Central memory CD8-positive, alpha-beta T cell (primary cell): Measurements from ENCODE around the gene MREG.
"Not testable (repeated sequence)": the region's sequence is repeated elsewhere in the genome, so short reads cannot be mapped to it uniquely, and the experiment has no call there.

Experiments used
- ATAC-seq: fragments of 150-1000 bp; cut with Tn5 transposase; replicated peaks from 2 replicates; pipeline ENCODE4 v1.10.0; 2022; ENCODE audit warnings: mild to moderate bottlenecking, moderate FRiP score, moderate number of reproducible peaks; ENCODE audit not compliant: poor library complexity, severe bottlenecking; ENCODE audit errors: extremely low read depth
- DNase-seq, 2 donors: peaks; one replicate each; pipeline ENCODE4 v3.0.0; 2021; ENCODE audit warnings: low spot score in 2 of 2
- H3K27ac Mint-ChIP-seq: one replicate; pipeline ENCODE4 v1.8.0; 2022; ENCODE audit warnings: low read depth, mild to moderate bottlenecking, moderate library complexity, mixed read lengths
- H3K27me3 Mint-ChIP-seq: one replicate; pipeline ENCODE4 v1.8.0; 2022; ENCODE audit warnings: mixed read lengths
- H3K36me3 Mint-ChIP-seq: one replicate; pipeline ENCODE4 v1.8.0; 2022; ENCODE audit warnings: mild to moderate bottlenecking, moderate library complexity, mixed read lengths; ENCODE audit not compliant: insufficient read depth
- H3K4me1 Mint-ChIP-seq: one replicate; pipeline ENCODE4 v1.8.0; 2022; ENCODE audit warnings: mixed read lengths
- H3K4me3 Mint-ChIP-seq: one replicate; pipeline ENCODE4 v1.8.0; 2022; ENCODE audit warnings: mild to moderate bottlenecking, moderate library complexity, mixed read lengths
- H3K9me3 Mint-ChIP-seq: one replicate; pipeline ENCODE4 v1.8.0; 2022; ENCODE audit warnings: mixed read lengths

Gene MREG

DNA sequence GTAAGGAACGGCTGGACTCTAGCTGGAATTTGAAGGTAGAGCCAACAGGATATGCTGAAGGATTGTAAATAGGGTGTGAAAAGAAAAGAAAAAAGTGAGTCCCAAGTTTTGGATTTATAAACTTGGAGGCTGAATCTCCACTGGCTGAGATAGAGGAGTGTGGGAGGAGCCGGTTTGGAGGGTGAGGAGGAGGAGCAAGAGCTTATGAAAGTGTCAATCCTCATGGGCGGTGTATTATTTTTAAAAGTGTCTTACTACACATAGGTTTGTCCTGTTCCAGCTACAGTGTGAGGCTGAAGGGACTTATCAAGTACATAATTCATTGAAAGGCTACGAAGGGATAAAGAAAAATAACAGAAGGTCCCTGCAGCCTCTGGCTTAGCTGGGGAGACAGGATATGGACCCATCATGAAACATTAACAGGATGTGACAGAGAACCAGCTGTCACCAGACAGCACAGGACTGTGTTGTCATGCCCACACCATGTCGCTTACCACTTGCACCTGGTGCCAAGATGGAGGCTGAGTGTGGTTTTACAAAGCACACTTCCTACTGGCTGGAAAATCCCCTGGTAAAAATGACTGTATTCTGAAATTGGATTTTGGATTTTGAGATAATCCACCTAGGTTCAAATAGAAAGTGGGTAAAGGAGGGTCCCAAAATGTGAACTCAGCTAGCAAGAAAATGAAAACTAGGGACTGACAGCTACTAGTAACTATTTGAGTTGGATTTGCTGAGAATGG, 2.5 kb upstream of the MREG start:
- peak in 1 of 2 donors; percentile 54 for DNase-seq

DNA sequence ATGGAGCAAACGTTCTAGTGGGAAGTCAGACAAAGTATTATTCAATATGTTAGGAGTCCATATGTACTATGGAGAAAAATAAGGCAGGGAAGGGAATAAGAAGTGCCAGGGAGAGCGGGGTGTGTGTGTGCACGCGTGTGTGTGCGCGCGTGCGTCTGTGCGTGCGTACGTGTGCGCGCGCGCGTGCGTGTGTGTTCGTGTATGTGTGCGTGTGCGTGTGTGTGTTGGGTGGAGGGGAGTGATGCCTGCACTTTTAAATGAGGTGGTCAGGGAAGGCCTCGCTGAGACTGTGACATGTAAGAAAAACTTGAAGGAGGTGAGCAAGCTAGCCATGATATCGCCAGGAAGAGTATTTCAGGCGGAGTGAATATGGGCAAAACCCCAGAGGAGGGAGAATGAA, 1.6 kb upstream of the MREG start:
- no peak for ATAC-seq
- DNase-seq = no peak
- Mint-ChIP-seq H3K27ac (peak overlapping the region; percentile 93), H3K27me3 (no peaks in the 10 kb centered on the region), H3K4me1 (peaks cover 58% of the 10 kb centered on the region), H3K9me3 (no peaks in the 10 kb centered on the region), H3K36me3 (peaks cover 6% of the 10 kb centered on the region), H3K4me3 (peak overlapping the region; percentile 43)

More for the DNA sequence above, 2.5 kb upstream of the MREG start:
- H3K36me3 Mint-ChIP-seq = peaks cover 6% of the 10 kb centered on the region
- H3K27me3 Mint-ChIP-seq = no peaks in the 10 kb centered on the region
- H3K4me3 Mint-ChIP-seq = peak overlapping the region; percentile 43
- peak; percentile 92 for ATAC-seq
- peak overlapping the region; percentile 93 for H3K27ac Mint-ChIP-seq
- H3K4me1 Mint-ChIP-seq = peaks cover 58% of the 10 kb centered on the region
- no peaks in the 10 kb centered on the region for H3K9me3 Mint-ChIP-seq

DNA sequence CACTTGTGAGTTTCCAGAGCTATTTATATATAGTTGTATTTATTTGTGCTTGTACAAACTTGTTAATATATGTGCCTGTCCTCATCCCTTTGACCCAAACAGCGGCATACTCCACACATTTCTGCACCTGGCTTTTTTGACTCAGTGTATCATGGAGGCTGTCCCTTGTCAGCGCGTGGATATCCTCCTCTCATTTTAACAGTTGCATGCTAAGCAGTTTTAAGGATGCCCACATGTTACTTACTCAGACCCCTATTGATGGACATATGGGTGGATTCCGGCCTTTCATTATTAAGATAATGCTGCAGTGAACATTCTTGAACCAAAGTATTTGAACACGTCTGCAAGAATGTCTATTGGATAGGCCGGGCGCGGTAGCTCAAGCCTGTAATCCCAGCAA, 655 bp upstream of the MREG start:
- ATAC-seq = no peak
- peak overlapping the region; percentile 87 for H3K4me3 Mint-ChIP-seq
- H3K36me3 Mint-ChIP-seq = peaks cover 6% of the 10 kb centered on the region
- DNase-seq = no peak
- peaks cover 58% of the 10 kb centered on the region for H3K4me1 Mint-ChIP-seq
- H3K27me3 Mint-ChIP-seq = no peaks in the 10 kb centered on the region
- H3K27ac Mint-ChIP-seq = no peak overlapping the region
- H3K9me3 Mint-ChIP-seq = no peaks in the 10 kb centered on the region

DNA sequence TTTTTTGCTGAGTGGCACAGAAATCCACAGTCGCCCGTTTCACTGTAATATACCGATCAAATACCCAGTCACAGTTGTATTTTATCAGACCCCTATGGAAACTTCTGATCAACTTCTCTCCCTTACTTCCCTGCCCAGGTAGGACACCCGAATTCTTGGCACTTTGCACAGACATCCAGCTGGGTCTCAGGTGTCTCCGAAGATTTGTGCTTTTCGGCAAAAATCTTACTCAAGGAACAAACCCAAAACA, 596 bp downstream of the MREG start:
- no peak for ATAC-seq
- no peaks in the 10 kb centered on the region for H3K27me3 Mint-ChIP-seq

DNA sequence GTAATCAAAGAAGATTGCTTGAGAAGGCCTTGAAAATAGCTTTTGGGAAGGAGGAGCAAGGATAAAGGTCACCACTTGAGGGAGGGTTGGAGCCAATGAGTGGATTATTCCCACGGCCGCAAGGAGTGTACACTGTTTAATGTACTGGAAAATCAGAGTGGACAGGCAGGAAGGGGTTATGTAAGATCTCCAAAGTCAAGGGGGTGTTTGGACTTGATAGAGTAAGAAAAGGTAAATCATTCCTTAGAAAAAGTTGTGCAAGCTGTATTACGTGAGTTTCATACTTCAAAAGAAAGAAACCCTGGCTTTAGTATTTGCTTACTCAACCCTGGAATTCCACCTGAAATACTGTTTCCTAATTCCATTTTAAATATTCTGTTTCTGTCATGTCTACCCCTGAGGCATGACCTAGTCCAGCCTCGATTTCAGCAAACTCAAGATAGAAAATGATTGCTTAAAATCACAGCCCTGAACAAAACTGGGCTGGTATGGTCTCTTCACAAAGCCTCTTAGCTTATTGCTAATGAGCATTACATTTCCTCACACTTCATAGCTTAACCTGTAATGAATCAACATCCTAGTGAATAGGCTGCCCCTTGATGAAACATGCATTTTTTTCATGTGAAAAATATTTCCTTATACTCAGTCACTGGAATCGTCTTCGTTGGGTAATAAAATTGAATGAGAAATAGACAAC, 1.1 kb downstream of the MREG start:
- peak overlapping the region; percentile 87 for H3K4me3 Mint-ChIP-seq
- peaks cover 6% of the 10 kb centered on the region for H3K36me3 Mint-ChIP-seq
- no peaks in the 10 kb centered on the region for H3K9me3 Mint-ChIP-seq
- H3K27ac Mint-ChIP-seq = peak overlapping the region; percentile 80
- peaks cover 56% of the 10 kb centered on the region for H3K4me1 Mint-ChIP-seq
- H3K27me3 Mint-ChIP-seq = no peaks in the 10 kb centered on the region
- no peak for ATAC-seq
- no peak for DNase-seq

More for the DNA sequence above, 596 bp downstream of the MREG start:
- Mint-ChIP-seq H3K9me3 (no peaks in the 10 kb centered on the region), H3K4me3 (peak overlapping the region; percentile 87), H3K4me1 (peaks cover 58% of the 10 kb centered on the region), H3K27ac (peak overlapping the region; percentile 80), H3K36me3 (peaks cover 6% of the 10 kb centered on the region)
- DNase-seq = no peak

DNA sequence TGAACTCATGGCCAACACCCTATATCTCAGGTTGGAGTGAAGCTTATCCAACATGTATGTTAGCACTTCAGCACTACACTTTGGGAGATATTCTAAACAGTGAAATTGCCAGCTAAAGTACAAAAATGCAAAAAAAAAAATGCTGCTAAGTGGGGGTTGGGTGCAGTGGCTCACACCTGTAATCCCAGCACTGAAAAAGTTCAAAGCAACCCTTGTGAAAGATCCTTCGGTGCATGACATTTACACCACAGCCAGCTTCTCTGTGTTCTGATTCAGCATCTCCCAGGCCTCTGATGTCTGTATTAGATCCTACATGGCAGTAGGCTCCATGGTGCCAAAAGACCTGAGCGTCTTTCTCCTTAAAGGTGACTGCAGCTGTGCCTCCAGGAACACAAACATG, 4.1 kb downstream of the MREG start:
- H3K27ac Mint-ChIP-seq, ATAC-seq, DNase-seq, H3K9me3 Mint-ChIP-seq, H3K36me3 Mint-ChIP-seq, H3K4me3 Mint-ChIP-seq, H3K27me3 Mint-ChIP-seq: not testable (repeated sequence)
- H3K4me1 Mint-ChIP-seq = peaks cover 54% of the 10 kb centered on the region

DNA sequence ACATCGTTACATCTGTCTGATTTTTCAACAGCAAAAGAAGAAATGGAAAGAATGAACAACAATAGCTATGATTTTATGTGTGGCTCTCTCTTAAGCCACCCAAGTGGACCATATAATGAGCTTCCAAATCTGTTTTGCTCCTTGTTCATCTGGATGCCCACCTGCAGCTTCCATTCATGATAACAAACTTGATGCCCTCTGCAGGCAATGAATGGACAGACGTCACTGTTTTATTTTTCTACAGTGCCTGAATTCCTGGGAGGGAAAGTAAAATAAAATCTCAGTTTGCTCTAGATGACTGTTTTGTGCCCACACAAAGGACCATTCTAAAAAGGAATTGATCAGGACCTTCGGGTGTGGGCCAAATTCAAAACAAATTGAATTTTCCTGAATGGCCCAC, 5.0 kb downstream of the MREG start:
- ATAC-seq = no peak
- H3K9me3 Mint-ChIP-seq = no peaks in the 10 kb centered on the region
- DNase-seq = no peak
- H3K36me3 Mint-ChIP-seq = peaks cover 2% of the 10 kb centered on the region
- H3K4me1 Mint-ChIP-seq = peaks cover 54% of the 10 kb centered on the region
- H3K27ac Mint-ChIP-seq = no peak overlapping the region
- no peak overlapping the region for H3K4me3 Mint-ChIP-seq
- H3K27me3 Mint-ChIP-seq = no peaks in the 10 kb centered on the region

DNA sequence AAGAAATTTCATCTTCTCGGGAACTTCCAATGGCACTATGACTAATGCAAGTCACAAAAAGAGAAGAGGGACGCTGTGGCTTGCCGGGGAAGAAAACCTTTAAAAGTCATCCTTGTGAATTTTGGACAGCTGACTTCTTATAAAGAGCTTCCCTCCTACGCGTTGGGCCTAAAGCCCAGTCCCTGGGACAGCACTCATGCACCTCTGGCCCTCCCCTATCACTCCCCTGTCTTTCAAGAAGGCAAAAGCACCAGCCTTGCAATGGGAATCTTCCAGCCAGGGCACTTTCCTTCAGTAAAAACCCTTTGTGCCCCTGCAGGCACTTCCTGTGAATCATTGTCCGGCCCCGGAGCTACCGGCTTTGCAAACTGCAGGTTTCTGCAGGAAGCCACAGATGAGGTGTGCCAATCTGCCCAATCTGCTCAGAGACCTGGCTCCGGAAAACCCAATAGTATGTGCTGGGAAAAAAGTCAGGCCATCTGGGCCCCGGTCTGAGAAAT, 7.1 kb downstream of the MREG start:
- Mint-ChIP-seq H3K36me3 (no peaks in the 10 kb centered on the region), H3K9me3 (no peaks in the 10 kb centered on the region), H3K27ac (no peak overlapping the region), H3K4me3 (peak overlapping the region; percentile 37), H3K27me3 (no peaks in the 10 kb centered on the region), H3K4me1 (peaks cover 42% of the 10 kb centered on the region)
- DNase-seq (no peak), ATAC-seq (peak; percentile 54)

DNA sequence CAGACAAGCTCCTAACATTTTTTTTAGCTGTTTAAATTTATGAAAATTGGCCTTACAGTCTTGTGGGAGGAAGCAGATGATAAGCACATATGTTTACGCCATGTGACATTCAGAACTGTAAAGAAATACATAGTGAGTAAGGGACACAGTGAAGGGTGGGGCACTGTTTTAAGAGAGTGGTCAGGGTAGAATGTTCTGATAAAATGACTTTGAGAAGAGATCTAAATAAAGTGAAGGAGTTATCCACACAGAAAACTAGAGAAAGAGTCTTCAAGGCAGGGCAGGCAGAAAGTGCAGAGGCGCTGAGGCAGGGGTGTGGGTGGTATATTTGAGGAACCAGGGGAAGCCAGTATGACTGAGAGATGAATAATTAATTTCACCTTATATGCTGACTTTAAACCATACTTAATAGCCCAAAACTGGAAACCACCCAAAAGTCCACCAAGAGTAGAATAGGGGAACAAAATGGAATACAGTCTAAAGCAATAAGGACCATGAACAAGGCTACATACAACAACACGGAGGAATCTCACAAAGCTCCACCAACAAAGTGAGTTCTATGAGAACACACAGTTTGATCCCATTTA, 8.6 kb downstream of the MREG start:
- ATAC-seq (no peak), DNase-seq (no peak)
- no peak overlapping the region for H3K27ac Mint-ChIP-seq
- H3K4me1 Mint-ChIP-seq = peaks cover 41% of the 10 kb centered on the region
- no peaks in the 10 kb centered on the region for H3K9me3 Mint-ChIP-seq
- no peaks in the 10 kb centered on the region for H3K36me3 Mint-ChIP-seq
- no peak overlapping the region for H3K4me3 Mint-ChIP-seq
- H3K27me3 Mint-ChIP-seq = no peaks in the 10 kb centered on the region

DNA sequence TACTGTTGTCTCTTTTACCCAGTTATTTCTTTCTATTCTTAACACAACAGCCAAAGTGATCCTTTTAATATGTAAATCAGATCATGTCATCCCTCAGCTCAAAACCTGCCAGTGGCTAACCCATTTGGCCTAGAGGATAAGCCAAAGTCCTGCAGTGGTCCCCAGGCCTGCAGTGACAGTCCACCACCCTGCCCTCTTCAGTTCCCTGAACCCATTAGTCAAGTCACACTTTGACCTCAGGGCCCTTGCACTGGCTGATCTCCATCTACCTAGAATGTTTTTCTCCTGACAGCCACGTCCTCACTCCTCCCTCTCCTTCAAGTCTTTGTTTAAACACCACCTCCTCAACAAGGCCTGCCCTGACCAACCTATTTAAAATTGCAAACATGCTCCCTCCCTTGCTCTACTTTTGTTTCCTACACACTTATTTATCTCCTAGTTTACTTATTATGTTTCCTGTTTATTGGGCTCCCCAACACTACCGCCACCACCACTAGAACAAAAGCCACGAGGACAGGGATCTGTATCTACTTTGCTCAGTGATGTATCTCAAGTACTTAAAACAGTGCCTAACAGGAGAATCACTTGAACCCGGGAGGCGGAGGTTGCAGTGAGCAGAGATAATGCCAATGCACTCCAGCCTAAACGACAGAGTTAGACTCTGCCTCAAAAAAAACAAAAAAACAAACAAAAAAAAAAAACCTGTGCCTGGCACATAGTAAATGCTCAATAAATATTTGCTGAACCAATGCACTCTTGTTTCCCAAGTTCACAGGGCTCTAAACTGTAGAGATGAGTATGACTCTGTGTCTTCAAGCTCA, 9.3 kb downstream of the MREG start:
- ATAC-seq (no peak), DNase-seq (no peak)
- Mint-ChIP-seq H3K9me3 (no peaks in the 10 kb centered on the region), H3K27me3 (no peaks in the 10 kb centered on the region), H3K4me1 (peaks cover 41% of the 10 kb centered on the region), H3K27ac (peak overlapping the region; percentile 22), H3K36me3 (no peaks in the 10 kb centered on the region), H3K4me3 (no peak overlapping the region)

DNA sequence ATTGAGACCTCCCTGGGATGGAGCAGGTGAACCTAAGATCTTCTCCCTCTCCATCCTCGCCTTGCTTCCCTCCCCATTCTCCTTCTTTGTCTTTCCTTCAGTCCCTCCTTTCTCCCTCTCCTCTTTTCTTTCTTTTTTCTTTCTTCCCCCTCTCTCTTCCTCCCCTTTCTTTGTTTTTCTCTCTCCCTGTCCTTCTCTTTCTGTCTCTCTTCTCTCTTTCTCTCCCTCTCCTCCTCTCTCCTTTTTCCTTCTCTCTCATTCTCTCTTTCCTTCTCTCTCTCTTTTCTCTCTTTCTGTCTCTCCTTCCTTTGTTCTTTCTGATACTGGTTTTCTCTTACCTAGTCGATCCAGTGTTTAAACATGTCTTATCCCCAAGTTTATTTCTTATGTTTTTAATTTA, 10.7 kb downstream of the MREG start:
- DNase-seq (no peak), ATAC-seq (no peak)
- H3K4me3 Mint-ChIP-seq = no peak overlapping the region
- peak overlapping the region; percentile 23 for H3K27ac Mint-ChIP-seq
- peaks cover 42% of the 10 kb centered on the region for H3K4me1 Mint-ChIP-seq
- H3K36me3 Mint-ChIP-seq = no peaks in the 10 kb centered on the region
- H3K27me3 Mint-ChIP-seq = no peaks in the 10 kb centered on the region
- H3K9me3 Mint-ChIP-seq = no peaks in the 10 kb centered on the region

DNA sequence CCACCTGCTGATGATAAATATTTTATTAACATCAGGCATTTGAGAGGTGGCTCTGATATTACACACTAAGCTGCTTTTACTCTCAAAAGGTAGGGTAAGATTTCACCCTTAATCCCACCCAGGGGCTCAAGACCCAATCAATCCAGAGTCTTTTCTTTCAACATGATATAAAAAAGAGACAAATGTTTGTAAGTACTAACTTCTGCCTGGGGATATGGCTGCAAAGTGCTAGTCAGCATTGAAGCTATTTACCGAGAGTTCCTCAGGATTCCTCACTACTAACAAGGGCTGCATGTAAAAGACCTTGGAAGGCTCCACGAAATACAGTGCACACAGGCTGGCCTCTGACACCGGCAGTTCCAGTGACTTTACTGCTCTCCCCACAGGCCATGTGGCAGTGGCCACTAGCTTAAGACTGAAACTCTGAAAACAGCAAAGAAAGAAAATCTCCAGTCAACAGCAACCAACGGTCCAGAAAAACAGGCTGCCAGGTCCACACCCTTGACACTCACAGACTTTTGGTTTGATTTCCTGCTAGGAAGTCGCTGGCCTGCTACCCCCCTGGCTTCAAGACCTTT, 11.2 kb downstream of the MREG start:
- DNase-seq (no peak), ATAC-seq (no peak)
- H3K27me3 Mint-ChIP-seq = no peaks in the 10 kb centered on the region
- peaks cover 46% of the 10 kb centered on the region for H3K4me1 Mint-ChIP-seq
- H3K27ac Mint-ChIP-seq = peak overlapping the region; percentile 23
- no peak overlapping the region for H3K4me3 Mint-ChIP-seq
- H3K36me3 Mint-ChIP-seq = no peaks in the 10 kb centered on the region
- H3K9me3 Mint-ChIP-seq = no peaks in the 10 kb centered on the region
